ENCODE measurements around the gene TACSTD2. TPM values are rescaled to one million over a fixed set of nuclear protein-coding genes. Genes with fewer than 3 reads are reported as not detected.

The TACSTD2 gene
- polyA plus RNA-seq, 1 donor (not counting 4 experiments of a cell fraction or from before 2014, with no cell fraction given), result 382 TPM

- Histone ChIP-seq H3K9ac (ENCODE audit: control insufficient read depth, extremely low read depth, insufficient read depth, low read length) (peak overlapping the region; percentile 36), H3K27me3 (ENCODE audit: control insufficient read depth, extremely low read depth, insufficient read depth, low read length) (no peaks in the 10 kb centered on the region), H3K36me3 (ENCODE audit: control insufficient read depth in 2 of 2, extremely low read depth in 1 of 2, insufficient read depth in 2 of 2, low read length in 2 of 2) (no peaks in the 10 kb centered on the region), H3K9me3 (ENCODE audit: control insufficient read depth, low read depth, low read length) (no peaks in the 10 kb centered on the region), H2AFZ (ENCODE audit: control insufficient read depth, low read length) (peak overlapping the region; percentile 57), H3K9me1 (ENCODE audit: control insufficient read depth, extremely low read depth, insufficient read depth, low read length) (no peaks in the 10 kb centered on the region), H4K20me1 (ENCODE audit: control insufficient read depth, extremely low read depth, insufficient read depth, low read length) (no peaks in the 10 kb centered on the region), H3K79me2 (ENCODE audit: control insufficient read depth, insufficient read depth, low read length) (peaks cover 2% of the 10 kb centered on the region), H3K27ac (ENCODE audit: control insufficient read depth, insufficient read depth, low read length) (peak overlapping the region; percentile 96), H3K4me2 (ENCODE audit: control insufficient read depth, extremely low read depth, insufficient read depth, low read depth, low read length) (peak overlapping the region; percentile 11), H3K4me3 (ENCODE audit: control insufficient read depth in 2 of 3, extremely low read depth in 1 of 3, insufficient read depth in 2 of 3, low read depth in 1 of 3, low read length in 3 of 3) (no peak overlapping the region), H3K4me1 (ENCODE audit: control insufficient read depth, extremely low read depth, insufficient read depth, low read length) (peaks cover 38% of the 10 kb centered on the region)
- dilution Hi-C loops (cut with MboI; ENCODE audit: extremely low pct_ligation_motif_present, low sequenced_read_pairs), result no loop called here
- no peak for TF ChIP-seq CTCF (optimal IDR thresholded peaks at IDR 0.05 in 1 of 3, IDR thresholded peaks at IDR 0.05 in 1 of 3, conservative IDR thresholded peaks at IDR 0.05 in 1 of 3; ENCODE audit: extremely low read depth in 1 of 3, insufficient read depth in 2 of 3, low read length in 3 of 3)
- no peak for TF ChIP-seq EZH2 (IDR thresholded peaks at IDR 0.05; ENCODE audit: low read length)
- FAIRE-seq (peak; percentile 64), DNase-seq (ENCODE audit: low read depth, low spot score) (no peak)
These were observed 42.4 kb upstream of the TACSTD2 start for GRCh38 chr1:58619286-58620054.

DNA sequence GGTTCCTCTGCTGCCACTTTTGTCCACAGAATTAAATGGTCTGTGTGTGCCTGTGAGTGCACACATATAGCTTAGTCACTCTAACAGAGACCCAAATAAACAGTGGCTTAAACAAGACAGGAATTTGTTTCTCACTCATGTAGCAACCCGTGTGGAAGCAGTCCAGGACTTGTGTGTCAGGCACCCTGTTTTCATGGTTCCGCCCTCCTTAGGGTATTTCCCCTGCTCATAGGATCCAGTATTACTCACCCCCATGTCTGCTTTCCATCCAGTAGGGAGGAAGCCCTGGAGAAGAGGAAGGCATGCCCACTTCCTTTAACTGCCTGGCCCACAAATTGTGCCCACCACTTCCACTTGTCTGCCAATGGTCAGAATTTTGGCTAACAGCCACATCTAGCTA lies 41.3 kb upstream of the TACSTD2 start:
- Histone ChIP-seq H3K9me3 (ENCODE audit: control insufficient read depth, low read depth, low read length) (no peaks in the 10 kb centered on the region), H3K27me3 (ENCODE audit: control insufficient read depth, extremely low read depth, insufficient read depth, low read length) (no peaks in the 10 kb centered on the region), H3K9ac (ENCODE audit: control insufficient read depth, extremely low read depth, insufficient read depth, low read length) (peak overlapping the region; percentile 64), H3K9me1 (ENCODE audit: control insufficient read depth, extremely low read depth, insufficient read depth, low read length) (no peaks in the 10 kb centered on the region), H3K4me3 (ENCODE audit: control insufficient read depth in 2 of 3, extremely low read depth in 1 of 3, insufficient read depth in 2 of 3, low read depth in 1 of 3, low read length in 3 of 3) (peak overlapping the region in 1 of 3 experiments; percentile 11), H3K36me3 (ENCODE audit: control insufficient read depth in 2 of 2, extremely low read depth in 1 of 2, insufficient read depth in 2 of 2, low read length in 2 of 2) (no peaks in the 10 kb centered on the region), H3K27ac (ENCODE audit: control insufficient read depth, insufficient read depth, low read length) (peak overlapping the region; percentile 96), H3K4me1 (ENCODE audit: control insufficient read depth, extremely low read depth, insufficient read depth, low read length) (peaks cover 39% of the 10 kb centered on the region), H3K4me2 (ENCODE audit: control insufficient read depth, extremely low read depth, insufficient read depth, low read depth, low read length) (peak overlapping the region; percentile 63), H4K20me1 (ENCODE audit: control insufficient read depth, extremely low read depth, insufficient read depth, low read length) (no peaks in the 10 kb centered on the region), H3K79me2 (ENCODE audit: control insufficient read depth, insufficient read depth, low read length) (peaks cover 2% of the 10 kb centered on the region), H2AFZ (ENCODE audit: control insufficient read depth, low read length) (peak overlapping the region; percentile 27)
- TF ChIP-seq CTCF (optimal IDR thresholded peaks at IDR 0.05 in 1 of 3, IDR thresholded peaks at IDR 0.05 in 1 of 3, conservative IDR thresholded peaks at IDR 0.05 in 1 of 3; ENCODE audit: extremely low read depth in 1 of 3, insufficient read depth in 2 of 3, low read length in 3 of 3), result no peak
- TF ChIP-seq EZH2 (IDR thresholded peaks at IDR 0.05; ENCODE audit: low read length), result no peak
- peak; percentile 98 for FAIRE-seq
- DNase-seq (ENCODE audit: low read depth, low spot score), result peak; percentile 98
- dilution Hi-C loops (cut with MboI; ENCODE audit: extremely low pct_ligation_motif_present, low sequenced_read_pairs), result no loop called here

Measured in keratinocyte (primary cell).